HuH-7 (cell line): Measurements from ENCODE around the gene RNF121.

ENCODE experiments used
- DNase-seq: peaks from one replicate; pipeline ENCODE4 v3.0.0; 2011; ENCODE audit warnings: low spot score

Gene RNF121

DNA sequence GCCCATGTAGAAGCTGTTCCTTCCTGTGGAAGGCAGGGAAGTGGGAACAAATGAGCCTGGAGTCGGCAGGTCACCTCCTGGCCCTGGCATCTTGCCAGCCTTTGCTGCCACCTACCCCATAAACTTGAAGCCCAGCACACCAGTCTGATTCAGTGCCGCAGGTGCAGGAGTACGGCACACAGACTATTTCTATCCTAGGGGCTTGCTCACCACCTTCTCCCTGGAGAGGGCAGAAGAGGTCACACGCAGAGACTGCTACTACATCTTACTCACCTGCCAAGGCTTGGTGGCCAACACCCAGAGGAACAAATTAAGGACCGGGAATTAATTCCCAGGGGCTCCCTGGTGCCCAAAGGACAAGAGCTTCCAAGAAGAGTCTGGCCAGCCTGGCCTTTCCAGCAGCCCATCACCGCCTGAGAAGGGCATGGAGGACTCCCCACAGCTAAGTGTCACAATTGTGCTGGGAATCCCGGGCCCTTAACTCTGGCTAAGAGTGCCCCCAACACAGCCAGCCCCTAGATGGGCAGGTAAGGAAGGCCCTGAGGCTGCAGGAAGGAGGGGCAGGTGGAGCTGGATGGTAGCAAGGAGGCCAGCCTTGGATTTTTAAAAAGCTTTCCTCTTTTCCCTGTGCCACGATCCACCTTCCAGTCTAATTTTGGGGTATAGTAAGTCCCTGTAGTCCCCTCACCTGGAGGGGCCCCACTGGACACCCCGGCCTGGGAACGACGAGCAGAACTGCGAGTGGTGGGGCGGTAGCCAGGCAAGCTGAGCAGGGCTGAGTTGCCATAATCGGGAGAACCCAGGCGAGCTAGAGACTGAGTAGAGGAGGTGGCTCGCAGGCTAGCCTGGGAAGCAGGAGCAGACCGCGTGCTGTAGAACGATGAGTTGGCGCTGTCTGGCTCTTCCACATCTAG, 76.8 kb downstream of the RNF121 start:
- DNase-seq = no peak

DNA sequence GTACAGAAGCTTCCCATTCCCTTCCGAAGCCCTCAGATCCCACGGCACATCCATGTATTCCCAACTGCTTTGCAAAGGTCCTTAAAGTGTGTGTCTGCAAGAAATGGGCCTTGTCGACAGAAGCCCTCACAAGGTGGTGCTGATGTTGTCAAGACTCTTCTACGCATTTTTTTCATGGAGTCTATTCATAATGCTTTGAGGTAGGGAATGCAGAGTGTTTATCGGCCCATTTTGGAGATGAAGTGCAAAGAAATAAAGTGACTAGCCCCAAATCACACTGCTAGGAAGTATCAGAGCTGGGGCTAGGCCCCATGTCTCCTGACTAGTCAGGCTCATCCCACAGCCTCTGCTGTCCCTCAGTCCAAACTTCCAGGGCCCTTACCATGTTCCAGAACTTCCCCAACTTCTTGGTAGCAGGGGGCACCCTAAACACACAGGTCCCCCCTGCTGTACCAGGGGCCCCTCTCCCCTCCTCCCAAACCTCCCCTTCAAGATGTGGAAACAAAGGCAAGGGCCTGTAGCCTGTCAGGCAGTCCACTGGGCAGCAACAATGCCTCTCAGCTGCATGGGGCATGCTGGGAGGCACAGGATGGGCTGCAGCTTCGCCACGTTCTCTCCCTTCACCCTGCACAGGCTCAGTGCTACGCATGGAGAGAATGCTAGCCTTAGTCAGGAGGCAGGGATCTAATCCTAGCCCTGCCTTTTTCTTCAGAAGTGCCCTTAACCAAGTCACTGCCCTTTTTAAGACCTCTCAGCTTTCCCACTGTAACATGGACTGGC, 77.7 kb downstream of the RNF121 start:
- DNase-seq = no peak

DNA sequence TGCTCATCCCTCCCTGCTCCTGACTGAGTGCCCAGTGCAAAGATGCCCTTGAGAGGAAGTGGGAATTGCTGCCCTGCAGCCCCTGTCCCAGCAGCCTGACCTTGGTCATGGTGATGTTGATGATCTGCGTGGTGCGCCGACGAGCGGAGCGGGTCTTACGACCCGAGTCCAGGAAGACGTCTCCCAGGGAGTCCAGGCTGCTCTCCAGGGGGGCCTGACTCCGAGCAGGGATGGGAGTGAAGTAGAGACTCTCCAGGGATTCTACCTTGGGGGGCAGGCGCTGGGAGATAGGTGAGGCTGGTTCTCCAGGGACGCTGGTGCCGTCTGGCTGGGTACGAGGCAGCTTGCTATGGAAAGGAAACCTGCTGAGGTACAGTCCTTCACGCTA, 78.2 kb downstream of the RNF121 start:
- DNase-seq = no peak

DNA sequence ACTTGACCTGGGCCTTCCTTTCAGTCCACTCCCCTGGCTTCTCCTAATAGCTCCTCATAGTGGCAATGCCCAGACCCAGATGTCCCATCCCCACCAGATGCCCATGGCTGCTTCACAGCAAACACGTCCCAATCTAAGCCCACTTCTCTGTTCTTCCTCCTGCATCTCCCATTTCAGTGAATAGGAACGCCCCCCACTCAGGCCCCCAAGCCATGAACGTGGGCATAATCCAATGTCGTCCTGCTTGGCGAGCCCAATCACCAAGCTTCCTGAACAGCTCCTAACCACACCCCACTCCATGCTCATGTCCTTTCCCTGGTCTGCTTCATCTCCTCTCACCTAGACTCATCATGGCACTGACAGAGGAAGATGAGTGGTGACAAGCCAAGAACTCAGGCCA, 78.7 kb downstream of the RNF121 start:
- no peak for DNase-seq

DNA sequence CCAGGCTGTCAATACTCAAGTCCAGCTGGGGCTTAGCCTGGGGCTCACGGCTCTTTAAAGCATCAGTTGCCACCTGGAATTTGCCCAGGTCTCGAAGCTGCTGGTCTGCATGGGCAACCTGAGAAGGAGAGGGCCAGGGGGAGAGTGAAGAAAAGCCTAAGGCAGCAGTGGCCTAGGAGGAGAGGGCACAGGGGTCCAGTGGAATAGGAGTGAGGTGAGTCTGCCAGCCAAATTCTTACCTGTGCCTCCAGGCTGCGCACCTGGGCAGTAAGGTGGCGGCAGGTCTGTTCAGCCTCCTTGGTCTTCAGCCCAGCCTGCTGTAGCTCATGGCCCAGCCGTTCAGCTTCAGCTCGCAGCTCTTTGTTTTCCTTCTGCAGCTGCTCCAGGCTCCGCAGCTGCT, 79.9 kb downstream of the RNF121 start:
- no peak for DNase-seq

DNA sequence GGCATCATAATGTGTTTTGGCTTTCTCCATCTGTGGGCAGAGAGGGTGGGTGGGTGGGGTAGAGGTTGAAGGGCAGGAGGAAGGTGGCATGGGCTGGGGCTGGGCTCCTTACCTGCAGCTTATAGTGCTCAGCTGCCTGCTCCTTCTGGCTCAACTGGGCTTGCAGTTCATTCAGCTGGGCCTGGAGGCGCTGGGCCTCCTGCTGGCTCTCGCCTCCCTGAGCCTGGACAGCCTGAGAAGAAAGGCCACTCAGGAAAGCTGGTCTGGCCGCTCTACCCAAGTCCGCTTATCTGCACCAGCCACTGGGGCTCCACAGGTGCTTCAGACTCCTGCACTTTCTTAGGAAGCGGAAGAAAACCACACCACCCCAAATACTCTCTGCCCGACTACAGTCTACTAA, 80.3 kb downstream of the RNF121 start:
- no peak for DNase-seq

DNA sequence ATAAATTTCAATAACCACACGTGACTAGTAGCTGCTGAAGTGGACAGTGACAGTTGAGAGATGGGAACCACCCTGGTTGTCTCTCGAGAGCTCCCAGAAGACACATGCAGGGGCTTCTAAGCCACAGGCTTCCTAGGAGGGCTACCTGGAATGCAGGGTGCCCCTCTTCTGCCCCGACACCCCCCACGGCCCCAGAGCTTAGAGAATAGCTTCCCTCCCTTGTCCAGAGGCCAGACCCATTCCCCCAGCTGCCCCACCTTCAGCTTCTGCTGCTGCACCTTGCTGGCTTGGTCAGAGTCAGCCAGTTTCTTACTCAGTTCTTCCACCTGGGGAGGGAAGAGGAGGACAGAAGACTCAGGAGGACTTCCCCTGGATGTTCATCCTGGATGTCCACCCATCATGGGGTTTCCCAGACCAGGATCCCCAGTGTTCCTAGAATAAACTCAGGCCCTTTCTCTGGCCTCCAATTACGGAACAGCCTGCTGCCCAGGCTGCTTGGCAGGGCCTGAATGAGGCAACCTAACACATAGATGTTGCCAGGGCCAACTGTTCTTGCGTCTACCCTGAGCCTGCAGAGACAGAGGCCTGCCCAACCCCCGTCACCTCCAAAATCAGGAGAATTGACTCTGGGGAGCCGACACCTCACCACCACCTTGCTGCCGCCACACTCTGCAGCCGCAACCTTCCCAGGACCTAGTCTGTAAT, 81.8 kb downstream of the RNF121 start:
- no peak for DNase-seq

DNA sequence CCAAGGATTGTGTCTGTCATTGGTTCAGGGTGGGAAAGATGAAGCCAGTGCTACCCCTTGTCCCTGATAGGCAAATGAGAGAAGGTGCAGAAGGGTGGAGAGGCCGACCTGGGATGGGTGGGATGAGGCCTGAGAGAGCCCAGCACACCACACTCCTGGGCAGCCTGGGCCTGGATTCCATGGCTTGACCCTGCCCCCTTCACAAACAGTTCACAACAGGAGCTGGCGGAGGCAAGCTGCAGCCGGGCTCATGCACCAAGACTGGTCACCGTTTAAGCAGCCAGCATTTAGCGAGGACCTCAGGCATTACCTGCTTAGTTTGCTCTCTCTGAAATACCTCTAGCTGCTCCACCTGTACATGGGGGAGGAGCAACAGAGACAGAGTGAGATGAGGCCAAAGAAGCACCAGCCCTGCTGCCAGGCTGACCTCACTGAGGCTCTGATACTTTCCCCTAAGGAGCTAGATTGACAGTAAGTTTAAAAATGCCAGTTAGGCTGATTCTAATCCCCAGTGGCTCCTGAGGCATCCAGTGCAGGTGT, 83.3 kb downstream of the RNF121 start:
- no peak for DNase-seq

DNA sequence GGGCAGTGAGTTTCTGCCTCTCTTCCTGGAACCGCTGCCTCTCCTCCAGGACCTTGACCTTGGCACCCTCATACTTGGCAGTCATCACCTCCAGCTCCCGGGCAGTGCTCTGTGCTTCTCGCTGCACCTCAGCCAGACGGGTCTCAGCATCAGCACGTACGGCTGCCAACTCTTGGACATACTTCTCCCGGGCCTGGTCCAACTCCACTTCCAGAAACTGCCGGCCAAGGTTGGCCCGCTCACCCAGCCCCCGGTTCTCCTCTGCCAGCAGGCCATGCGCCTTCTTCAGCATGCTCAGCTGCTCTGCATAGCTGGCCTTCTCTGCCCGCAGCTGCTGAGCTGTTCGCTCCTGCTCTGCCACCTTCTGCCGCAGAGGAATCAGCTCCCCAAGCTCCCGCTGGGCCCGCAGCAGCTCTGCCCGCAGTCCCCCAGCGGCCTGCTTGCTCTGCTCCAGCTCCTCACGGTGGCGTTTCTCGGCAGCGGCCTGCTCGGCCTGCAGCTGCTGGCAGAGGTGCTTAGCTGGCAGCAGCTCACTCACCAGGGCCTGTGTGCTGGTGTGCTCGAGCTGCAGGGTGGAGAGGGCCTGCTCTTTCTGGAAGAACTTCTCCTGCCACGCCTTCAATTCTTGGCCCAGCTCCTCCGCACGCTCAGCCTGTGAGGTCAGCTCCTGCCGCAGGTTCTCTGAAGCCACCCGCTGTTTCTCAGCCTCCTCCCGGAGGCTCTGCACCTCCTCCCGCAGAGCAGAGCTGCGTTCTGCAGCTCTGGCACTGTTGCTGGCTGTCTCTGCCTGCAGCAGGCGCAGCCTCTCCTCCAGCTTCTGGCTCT, 84.3 kb downstream of the RNF121 start:
- no peak for DNase-seq

DNA sequence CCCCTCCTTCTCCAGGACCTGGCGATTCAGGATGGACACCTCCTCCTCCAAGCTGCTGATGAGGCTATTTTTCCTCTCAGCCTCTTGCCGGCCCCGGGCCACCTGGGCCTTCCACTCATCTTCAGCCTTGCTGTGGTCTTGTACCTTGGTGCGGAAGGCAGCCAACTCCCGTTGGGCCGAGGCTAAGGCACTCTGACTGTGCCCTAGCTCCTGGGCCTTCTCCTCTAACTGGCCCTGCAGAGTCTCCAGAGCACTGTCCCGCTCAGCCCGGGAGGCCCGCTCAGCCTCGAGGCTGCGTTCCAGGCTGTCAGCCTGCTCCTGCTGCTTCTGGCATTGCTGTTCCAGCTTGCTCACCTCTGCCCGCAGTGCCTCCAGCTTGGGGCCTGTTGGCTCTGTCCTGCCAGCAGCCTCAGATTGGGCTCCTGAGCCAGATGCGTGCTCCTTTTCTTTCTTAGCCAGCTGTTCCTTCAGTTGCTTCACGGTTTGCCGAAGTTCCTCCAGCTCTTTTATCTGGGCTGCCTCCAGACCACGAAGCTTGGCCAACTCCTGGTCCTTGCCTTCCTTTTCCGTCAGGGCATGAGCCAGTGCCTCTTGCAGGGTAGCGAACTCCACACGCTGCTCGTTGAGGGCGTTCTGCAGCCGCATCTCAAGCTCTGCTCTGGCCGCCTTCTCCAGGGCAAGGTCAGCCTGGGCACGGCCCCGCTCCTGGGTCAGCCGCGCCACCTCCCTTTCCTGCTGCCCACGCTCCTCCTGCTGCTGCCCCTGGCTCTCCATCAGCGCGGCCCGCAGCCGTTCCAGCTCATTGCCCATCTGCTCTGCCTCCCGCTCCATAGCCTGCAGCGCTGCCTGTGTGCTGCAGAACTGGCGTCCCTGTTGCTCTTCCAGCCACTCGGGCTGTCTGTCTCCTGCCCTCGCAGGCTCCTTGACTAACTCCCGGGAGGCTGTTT, 85.2 kb downstream of the RNF121 start:
- DNase-seq = no peak

DNA sequence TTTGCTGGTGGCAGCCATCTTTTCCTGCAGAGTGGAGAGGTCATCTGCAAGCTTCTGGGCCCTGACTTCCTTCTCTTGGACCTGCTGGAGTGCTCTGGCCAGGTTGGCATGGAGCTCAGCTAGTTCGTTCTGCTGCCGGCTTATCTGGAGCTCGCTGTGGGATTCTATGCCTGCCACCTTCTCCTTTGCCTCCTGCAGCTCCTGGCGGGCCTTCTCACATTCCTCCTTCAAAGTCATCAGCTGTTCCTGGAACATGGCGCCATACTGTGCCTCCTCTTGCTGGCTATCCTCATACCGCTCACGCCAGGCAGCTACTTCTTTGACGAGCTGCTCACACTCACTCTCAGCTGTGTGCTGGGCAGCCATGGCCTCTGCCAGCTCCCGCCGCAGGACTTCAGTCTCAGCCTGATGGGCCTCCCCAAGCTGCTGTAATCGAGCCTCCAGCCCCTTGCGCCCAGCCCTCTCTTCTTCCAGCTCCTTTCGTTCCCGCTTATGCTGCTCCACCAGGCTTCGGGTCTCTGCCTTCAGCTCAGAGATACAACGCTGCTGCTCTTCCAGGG, 86.0 kb downstream of the RNF121 start:
- no peak for DNase-seq

DNA sequence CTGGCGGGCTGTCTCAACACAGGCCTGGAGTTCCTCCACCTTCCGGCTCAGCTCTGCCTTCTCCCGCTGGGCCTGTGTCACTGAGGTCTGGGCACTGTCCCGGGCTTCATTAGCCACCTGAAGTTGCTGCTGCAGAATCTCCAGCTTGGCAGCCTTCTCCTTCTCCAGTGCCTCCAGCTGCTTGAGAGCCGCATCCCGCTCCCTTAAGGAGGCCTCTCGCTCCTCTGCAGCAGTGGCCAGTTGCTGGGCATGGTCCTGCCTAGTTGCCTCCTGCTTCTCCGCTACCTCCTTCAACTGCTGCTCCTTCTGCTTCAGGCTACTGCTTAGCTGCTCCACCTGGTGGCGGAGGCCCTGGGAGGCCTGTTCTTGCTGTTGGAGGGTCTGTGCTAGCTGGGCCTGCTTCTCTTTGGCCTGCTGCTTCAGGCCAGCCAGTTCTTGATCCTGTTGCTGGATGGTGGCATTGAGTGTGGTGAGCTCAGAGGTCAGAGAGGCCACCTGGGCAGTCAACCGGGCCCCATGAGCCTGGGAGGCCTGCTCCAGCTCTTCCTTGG, 86.7 kb downstream of the RNF121 start:
- DNase-seq = peak; percentile 40

DNA sequence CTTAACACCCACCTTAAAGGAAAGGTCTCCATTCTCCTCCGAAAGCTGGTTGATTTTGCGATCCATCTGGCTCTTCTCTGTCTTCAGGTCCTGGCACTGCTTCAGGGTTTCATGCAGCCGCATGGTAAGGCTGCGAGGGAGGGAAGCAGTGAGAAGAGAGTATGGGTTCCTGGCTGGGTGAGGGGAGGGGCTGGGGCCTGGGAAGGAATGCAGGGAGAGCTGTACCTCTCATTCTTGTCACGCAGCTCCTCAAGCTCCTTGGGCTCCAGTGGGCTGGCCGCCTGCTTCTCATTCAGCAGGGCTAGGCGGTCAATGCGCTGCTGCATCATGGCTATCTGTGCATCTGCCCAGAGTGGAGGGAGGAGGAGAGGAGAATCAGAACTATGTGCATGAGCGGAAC, 89.3 kb downstream of the RNF121 start:
- DNase-seq = no peak

DNA sequence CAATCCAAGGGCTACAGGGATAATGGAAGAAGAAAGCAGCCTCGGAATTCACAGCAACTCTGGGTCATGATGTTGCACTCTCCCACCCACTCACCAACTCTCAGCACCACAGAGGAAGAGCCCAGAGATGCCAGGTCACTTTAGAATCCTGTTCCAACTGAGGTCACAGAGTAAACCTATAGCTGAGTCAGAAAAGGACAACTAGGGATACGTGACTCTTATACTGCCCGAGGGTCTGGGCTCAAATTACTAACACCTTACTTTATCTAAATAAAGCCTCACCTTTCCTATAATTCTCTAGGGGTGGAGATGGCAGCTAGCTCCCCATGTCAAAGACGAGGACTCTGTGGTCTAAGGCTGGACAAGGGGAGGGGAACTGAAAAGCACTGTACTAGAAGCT, 94.5 kb downstream of the RNF121 start:
- no peak for DNase-seq

DNA sequence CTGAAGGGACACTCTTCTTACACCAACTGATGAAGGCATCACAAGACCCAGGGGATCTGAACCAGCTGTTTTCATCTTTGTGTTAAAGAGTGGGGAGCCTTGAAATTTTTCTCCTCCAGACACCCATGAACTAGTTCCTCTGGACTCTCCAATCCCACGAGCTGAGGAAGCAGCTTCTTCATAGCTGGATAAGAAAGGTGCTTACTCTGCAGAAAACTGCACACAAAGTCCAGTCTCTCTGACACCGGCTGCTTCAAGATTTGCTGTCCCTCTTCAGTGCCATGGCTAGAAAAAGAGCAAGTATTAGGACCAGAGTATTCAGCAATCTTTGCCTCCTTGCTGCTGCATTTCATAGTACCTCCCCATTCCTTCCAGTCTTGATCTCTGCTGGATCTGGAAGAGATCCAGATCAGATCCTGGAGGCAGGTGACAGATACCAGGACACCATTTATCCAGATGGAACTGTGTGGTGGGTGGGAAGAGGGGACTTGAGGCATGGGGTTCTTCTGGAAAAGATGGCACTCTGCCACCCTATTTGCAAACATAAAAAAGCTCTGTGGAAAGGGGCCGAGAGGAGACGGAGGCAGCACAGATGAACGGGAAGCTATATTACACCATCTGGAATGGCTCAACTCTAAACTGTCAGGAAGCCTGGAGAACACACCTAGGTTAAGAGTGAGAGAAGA, 95.4 kb downstream of the RNF121 start:
- DNase-seq = no peak

DNA sequence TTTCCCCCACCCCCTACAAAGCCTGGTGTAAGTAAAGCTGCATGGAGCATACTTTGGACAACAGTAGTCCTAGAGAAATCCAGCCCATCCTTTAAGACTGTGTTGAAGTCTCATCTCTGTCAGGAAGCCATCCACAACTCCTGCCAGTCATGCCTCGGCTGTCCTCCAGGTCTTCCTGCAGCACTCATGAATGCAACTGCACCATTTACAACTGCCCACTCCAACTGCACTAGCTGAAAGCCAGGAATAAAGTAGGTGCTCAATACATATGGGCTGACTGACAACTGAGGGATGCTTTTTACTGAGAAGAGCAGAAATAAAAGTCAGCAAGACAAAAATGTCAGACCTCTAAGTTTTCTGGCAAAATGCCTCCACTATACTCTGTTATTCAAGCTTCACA, 97.2 kb downstream of the RNF121 start:
- no peak for DNase-seq

DNA sequence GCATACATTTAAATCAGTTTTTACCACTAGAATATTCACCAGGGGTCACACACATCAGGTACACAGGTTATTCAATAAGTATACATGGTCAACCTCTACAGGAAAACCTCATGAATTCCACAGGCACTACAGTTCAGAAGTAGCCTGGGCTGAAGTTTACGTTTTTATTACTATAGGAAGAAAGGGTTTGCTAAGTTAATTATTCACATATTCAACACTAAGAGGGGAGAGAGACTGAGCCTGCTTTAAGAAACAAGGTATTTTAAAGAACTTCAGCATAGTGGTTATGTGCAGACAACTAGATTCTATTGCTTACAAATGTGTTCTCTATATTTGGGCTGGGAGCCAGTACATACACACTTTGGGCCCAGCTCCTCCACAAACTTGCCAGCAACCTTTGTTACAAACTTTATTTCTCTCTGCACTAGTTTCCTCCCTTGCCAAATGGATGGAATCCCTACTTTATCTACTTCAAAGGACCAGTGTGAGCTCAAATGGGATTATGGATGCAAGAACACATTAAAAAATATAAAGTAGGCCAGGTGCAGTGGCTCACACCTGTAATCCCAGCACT, 101.7 kb downstream of the RNF121 start:
- no peak for DNase-seq

DNA sequence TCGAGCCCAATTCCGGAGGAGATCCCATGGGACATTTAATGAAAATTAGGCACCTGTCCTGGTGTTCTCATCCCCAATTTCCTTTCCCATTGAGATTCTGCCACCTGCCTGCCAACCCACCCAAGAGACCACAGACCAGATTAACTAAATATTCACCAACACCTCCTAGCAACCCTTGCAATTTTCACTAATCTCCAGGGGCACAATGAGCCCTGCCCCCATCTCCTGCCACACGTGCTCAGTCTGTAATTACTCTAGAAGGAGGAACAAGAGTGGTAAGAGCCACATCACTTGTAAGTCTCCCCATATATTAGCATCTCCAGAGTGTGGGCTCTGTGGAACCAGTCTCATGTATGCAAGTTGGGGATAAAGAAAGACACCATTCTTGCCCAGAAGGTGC, 107.8 kb downstream of the RNF121 start:
- no peak for DNase-seq
